ENCODE results near the gene GIGYF2.
A peak's percentile ranks its signal among the peaks of the same experiment; 100 is the strongest.
"Not testable (repeated sequence)": the region's sequence is repeated elsewhere in the genome, so short reads cannot be mapped to it uniquely, and the experiment has no call there.

The GIGYF2 gene

DNA sequence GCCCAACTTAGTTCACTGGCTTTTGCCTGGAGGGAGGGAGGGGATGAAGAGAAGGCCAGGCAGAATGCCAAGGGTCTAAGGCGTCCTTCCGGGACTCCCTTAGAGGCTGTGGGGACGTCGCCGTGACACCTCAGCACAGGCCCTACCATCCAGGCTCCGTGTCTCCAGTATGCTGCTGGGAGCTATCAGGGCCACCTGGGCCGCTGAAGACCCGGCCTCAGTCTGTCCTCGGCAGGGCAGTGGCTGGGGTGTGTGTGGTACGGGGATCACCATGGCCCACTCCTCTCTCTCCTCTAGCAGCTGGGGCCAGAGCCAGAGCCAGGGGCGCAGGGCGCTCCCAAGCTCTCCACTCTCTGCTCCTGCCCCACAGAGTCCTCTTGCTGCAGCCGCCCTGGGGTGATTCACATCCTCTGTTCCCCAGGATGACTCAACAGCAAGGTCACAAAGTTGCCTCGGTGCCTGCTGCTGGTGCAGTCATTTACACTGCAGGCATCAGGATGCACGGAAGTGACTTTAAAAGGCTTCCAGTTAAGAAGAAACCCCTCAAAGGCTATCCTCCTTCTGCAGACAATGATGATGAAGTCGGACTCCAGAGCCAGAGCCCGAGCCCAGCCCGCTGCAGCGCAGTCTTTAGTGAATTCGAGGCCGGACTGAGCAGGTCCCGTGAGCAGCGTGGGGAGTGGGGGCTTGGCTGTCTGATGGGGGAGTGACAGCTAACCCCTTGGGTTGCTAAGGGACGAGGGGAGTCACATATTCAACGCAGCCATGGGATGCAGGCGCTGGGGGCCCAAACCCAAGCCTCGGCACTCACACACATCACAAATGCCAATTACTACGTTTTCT lies 204.8 kb downstream of the GIGYF2 start:
- peak; percentile 56 for DNase-seq (ENCODE audit: low read depth)
- no peak overlapping the region for H3K4me3 ChIP-seq (ENCODE audit: low read length)
- TF ChIP-seq, protein P1, sequence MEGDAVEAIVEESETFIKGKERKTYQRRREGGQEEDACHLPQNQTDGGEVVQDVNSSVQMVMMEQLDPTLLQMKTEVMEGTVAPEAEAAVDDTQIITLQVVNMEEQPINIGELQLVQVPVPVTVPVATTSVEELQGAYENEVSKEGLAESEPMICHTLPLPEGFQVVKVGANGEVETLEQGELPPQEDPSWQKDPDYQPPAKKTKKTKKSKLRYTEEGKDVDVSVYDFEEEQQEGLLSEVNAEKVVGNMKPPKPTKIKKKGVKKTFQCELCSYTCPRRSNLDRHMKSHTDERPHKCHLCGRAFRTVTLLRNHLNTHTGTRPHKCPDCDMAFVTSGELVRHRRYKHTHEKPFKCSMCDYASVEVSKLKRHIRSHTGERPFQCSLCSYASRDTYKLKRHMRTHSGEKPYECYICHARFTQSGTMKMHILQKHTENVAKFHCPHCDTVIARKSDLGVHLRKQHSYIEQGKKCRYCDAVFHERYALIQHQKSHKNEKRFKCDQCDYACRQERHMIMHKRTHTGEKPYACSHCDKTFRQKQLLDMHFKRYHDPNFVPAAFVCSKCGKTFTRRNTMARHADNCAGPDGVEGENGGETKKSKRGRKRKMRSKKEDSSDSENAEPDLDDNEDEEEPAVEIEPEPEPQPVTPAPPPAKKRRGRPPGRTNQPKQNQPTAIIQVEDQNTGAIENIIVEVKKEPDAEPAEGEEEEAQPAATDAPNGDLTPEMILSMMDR (conservative IDR thresholded peaks at IDR 0.05; ENCODE audit: low read depth, low read length) = no peak

DNA sequence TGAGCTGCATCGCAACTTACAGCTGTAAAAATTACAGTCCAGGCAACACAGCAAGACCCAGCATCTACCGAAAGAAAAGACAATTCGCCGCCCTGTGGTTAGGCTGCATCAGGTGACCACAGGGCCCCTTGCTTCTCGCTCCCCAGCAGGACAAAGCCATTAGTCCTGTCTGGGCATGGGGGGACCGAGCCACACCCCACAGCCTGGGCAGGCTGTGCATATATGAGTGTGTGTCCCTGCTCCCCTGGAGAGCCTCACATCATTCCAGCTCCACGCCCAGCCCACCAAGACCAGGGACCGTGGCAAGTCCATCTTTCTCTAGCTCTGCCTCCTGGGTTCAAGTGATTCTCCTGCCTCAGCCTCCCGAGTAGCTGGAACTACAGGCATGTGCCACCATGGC lies 206.9 kb downstream of the GIGYF2 start:
- no peak overlapping the region for H3K4me3 ChIP-seq (ENCODE audit: low read length)
- TF ChIP-seq, protein P1 (conservative IDR thresholded peaks at IDR 0.05; ENCODE audit: low read depth, low read length) = no peak
- no peak for DNase-seq (ENCODE audit: low read depth)

DNA sequence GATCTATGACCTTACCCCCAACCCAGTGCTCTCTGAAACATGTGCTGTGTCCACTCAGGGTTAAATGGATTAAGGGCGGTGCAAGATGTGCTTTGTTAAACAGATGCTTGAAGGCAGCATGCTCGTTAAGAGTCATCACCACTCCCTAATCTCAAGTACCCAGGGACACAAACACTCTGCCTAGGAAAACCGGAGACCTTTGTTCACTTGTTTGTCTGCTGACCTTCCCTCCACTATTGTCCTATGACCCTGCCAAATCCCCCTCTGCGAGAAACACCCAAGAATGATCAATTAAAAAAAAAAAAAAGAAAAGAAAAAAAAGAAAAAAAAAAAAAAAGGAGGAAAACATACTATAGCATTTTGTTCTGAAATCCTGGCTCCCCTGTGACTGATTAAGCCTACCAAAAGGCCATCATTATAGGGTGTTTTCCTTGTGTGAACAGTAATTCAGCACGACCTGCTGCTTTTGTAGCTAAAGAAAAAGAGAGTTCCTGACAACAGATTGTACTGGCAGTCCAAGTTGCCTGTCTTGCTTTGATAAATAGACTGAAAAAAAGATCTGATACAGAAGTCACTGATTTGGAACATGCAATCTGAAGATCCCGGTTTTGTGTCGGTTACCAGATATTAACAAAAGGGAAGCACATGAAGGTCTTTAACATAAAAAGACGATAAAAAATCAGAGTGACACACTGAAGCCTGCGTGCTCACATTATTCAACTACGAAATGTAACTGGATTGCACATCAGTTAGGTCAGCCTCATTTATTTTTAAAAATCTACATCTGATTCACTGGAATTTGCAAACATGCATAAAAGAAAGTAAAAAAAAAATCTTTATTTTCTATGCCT lies 210.0 kb downstream of the GIGYF2 start:
- H3K4me3 ChIP-seq (ENCODE audit: low read length); DNase-seq (ENCODE audit: low read depth): not testable (repeated sequence)

DNA sequence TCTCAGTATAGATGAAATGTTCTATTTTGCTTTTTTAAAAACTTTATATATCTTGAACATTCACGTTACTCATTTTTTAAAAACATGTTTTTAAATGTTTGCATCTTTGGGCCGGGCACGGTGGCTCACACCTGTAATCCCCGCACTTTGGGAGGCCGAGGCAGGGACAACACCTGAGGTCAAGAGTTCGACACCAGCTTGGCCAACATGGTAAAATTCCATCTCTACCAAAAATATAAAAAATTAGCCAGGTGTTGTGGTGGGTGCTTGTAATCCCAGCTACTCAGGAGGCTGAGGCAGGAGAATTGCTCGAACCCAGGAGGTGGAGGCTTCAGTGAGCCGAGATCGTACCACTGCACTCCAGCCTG lies 210.6 kb downstream of the GIGYF2 start:
- DNase-seq (ENCODE audit: low read depth); H3K4me3 ChIP-seq (ENCODE audit: low read length): not testable (repeated sequence)

DNA sequence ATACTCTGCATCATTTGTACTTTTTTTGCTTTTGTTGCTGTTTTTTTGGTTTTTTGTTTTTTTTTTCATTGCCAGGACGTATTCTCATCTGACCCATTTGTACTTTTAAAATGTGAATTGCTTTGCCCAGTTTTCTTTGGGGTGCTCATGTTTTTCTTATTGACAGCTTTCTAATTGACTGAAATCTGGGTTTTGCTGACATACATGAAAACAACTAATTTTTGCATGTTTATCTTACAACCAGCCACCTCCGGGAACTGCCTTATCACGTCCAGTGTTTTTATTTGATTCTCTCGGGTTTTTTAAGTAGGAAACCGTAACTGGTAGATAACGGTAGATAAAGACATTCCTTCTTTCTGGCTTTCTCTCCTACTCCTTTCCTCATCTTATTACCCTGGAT lies 211.6 kb downstream of the GIGYF2 start:
- H3K4me3 ChIP-seq (ENCODE audit: low read length) = no peak overlapping the region
- DNase-seq (ENCODE audit: low read depth) = no peak
- TF ChIP-seq, protein P1 (conservative IDR thresholded peaks at IDR 0.05; ENCODE audit: low read depth, low read length) = no peak
